ENCODE data around the gene BTF3L4. TPM values are rescaled to one million over a fixed set of nuclear protein-coding genes. Genes with fewer than 3 reads are reported as not detected.
A peak's percentile ranks its signal among the peaks of the same experiment; 100 is the strongest.

BTF3L4 gene
- polyA plus RNA-seq, 3 donors, result 85.7 to 91.6 (median 90.7) TPM

- DNase-seq (ENCODE audit: low read depth in 3 of 3, low spot score in 2 of 3), result no peak
Measured at GRCh38 chr1:52122384-52122783, 66.3 kb downstream of the BTF3L4 start.

- no peak for DNase-seq (ENCODE audit: low read depth in 3 of 3, low spot score in 2 of 3)
Measured at GRCh38 chr1:52123622-52124021, 67.5 kb downstream of the BTF3L4 start.

GRCh38 chr1:52125736-52126359 lies 69.8 kb downstream of the BTF3L4 start:
- no peak for DNase-seq (ENCODE audit: low read depth in 3 of 3, low spot score in 2 of 3)

GRCh38 chr1:52127181-52128180 lies 71.4 kb downstream of the BTF3L4 start:
- peak in 1 of 3 donors; percentile 20 for DNase-seq (ENCODE audit: low read depth in 3 of 3, low spot score in 2 of 3)

GRCh38 chr1:52139817-52140540 lies 83.9 kb downstream of the BTF3L4 start:
- no peak for DNase-seq (ENCODE audit: low read depth in 3 of 3, low spot score in 2 of 3)

Other genes with a start within 250 kb of the BTF3L4 start
- 100 to 1,000 TPM; 130 to 133 (median 130) TPM for gene NRDC, start 177.6 kb upstream of the BTF3L4 start, polyA plus RNA-seq (ENCODE audit: insufficient read length in 3 of 3)
- 1 to 10 TPM; 4.8 to 5.1 (median 4.8) TPM for gene RAB3B, start 65.6 kb upstream of the BTF3L4 start, polyA plus RNA-seq (ENCODE audit: insufficient read length in 3 of 3)
- 1 to 10 TPM; 6.1 to 6.8 (median 6.7) TPM for gene KTI12, start 22.5 kb upstream of the BTF3L4 start, polyA plus RNA-seq (ENCODE audit: insufficient read length in 3 of 3)
- gene TXNDC12, start 1.1 kb upstream of the BTF3L4 start, polyA plus RNA-seq (ENCODE audit: insufficient read length in 3 of 3), result 10 to 100 TPM; 72.8 to 77.9 (median 73.1) TPM
- gene ZFYVE9, start 85.8 kb downstream of the BTF3L4 start, polyA plus RNA-seq (ENCODE audit: insufficient read length in 3 of 3), result 10 to 100 TPM; 36.9 to 40.9 (median 39.5) TPM

All from right renal cortex interstitium (tissue), 3 donors.